HG02981 (cell line): Measurements from ENCODE around the gene TMPRSS6.

ENCODE experiments used
- ATAC-seq: cut with Tn5 transposase; IDR thresholded peaks from one replicate; pipeline ENCODE4 v1.9.1; 2021; ENCODE audit warnings: mild to moderate bottlenecking, moderate library complexity; ENCODE audit not compliant: unreplicated experiment

TMPRSS6 gene

DNA sequence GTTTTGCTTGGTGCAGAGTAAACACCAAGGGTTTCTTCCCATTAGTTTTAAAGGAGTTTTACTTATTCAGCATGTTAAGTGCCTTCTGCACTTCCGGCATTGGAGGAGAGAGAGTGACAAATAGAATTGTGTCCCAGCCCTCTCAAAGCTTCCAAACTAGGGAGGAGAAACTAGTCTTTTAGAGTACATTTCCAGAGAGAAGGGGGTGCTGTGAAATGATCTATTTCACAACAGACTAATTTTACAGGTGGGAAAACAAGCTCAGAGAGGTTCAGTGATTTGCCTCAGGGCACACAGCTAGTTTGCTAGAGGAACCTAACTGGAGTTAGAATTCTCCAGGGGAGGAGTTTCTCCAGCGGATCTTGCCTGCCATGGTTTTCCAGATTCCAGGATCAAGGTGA, 77.4 kb downstream of the TMPRSS6 start:
- ATAC-seq = no peak

DNA sequence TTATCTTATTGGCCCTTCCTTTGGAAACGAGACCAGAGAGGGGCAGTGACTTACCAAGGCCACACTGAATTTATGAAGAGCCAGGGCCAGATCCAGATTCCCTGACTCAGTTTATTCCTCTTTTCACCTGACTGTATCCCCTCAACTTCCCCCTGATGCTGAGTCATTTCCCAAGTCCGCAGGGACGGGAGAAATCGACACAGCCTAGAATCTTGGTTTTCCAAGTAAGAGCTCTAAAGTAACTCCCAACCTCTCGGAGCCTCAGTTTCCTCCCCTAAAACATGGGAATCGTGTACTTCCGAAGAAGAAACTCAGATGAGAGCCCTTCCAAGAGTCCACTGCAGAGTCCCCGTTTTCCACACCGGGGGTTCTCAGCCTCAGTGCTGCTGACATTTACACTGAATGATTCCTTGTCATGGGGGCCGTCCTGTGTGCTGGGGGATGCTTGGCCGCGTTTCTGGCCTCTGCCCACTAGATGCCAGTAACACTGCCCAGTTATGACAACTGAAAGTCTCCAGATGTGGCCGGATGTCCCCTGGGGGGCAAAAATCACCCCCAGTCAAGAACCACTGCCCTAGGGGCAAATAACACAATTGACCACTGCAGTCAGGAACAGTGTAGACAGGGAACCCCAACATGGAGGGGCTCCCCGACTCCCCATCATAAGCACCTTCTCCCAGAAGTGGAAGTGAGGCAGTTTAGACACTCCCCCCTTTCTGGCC, 78.8 kb downstream of the TMPRSS6 start:
- ATAC-seq = no peak

DNA sequence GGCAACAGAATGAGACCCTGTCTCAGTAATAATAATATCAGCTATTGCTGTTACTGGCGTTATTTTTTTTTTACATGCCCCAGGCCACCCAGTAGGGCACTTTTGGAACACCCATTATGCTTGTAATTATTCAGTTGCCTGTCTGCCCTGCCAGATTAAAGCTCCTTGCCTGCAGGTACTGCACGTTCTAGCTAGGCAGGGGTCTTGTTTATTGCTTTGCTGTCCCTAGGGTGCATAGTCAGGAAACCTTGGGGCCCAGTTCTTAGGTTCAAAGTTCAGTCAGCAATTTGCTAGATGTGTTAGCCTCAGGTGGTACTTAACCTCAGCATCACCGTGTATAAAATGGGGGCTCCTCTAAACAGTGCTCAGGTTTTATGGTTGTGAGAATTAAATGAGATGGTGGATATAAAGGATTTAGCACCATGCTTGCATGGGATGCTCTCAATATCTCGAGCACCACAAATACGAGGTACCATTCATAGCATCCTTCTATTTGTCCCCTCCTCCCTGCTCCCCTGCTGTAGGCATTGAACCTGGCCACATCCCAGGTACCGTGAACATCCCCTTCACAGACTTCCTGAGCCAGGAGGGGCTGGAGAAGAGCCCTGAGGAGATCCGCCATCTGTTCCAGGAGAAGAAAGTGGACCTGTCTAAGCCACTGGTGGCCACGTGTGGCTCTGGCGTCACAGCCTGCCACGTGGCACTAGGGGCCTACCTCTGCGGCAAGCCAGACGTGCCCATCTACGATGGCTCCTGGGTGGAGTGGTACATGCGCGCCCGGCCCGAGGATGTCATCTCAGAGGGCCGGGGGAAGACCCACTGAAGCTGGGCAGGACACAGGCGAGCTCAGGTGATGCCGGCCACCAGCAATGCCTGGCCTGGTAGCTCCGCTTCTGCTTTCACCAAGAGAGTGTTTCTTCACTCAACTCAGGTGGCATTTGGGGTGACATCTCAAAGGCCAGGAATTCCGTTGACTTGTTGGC, 80.5 kb downstream of the TMPRSS6 start:
- no peak for ATAC-seq

DNA sequence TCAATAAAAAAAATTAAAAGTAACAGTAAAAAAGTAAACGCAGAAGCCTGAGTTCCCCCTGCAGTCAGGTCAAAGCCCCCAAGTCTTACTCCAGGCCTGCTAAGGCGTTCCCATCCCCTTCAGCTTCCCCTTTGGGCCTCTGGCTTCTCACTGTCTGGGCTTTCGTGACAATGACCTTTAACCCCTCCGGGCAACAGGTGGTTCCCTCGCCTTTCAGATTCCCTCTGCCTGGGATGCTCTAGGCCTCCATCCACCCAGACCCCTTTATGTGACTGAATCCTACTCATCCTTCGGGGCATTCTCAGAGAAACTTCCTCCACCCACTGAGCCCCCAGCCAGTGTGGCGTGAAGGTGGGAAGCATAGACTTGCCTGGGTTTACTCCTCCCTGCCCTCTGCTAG, 82.0 kb downstream of the TMPRSS6 start:
- ATAC-seq = no peak

DNA sequence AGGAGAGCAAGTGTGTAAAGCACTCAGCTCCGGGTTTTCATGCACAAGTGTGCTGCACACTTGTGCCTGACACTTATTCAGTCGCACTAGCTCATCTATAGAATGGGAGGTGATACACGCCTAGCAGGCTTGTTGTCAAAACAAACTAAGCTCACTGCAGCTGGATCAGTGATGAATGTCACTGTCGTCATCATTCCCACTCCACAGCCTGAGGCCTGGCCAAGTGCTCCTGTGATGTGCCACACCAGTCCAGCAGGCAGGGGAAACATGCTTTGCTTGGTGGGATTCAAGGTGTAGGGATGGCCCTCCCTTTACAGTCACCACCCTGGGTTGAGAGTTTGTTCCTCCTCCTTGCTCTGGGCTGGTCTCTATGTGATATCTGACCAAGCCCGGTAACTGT, 83.2 kb downstream of the TMPRSS6 start:
- no peak for ATAC-seq

DNA sequence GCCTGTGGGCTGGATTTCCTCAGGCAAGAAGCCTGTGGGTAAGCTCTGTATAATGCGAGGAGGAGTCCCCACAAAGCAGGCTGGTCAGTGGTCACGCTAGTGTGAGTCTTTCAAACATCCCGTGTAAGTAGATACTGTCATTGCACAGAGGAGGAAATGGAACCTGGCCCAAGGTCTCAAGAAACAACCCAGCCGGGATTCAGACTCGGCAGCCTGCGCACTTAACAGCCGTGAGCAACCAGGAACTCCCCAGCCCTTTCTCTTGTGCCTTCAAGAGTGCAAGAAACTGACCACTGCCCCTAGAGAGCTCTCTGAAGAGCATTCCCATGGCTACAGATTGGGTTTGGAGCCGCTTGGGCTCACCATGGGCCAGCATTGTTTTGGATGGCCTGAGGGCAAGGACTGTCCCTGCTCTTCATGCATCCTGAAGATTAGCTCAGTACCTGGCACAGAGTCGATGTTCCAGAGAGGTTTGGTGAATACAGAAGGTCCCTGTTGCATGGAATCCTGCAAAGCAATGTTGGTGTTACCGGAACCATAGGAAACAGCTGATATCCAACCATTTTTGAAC, 83.9 kb downstream of the TMPRSS6 start:
- no peak for ATAC-seq

DNA sequence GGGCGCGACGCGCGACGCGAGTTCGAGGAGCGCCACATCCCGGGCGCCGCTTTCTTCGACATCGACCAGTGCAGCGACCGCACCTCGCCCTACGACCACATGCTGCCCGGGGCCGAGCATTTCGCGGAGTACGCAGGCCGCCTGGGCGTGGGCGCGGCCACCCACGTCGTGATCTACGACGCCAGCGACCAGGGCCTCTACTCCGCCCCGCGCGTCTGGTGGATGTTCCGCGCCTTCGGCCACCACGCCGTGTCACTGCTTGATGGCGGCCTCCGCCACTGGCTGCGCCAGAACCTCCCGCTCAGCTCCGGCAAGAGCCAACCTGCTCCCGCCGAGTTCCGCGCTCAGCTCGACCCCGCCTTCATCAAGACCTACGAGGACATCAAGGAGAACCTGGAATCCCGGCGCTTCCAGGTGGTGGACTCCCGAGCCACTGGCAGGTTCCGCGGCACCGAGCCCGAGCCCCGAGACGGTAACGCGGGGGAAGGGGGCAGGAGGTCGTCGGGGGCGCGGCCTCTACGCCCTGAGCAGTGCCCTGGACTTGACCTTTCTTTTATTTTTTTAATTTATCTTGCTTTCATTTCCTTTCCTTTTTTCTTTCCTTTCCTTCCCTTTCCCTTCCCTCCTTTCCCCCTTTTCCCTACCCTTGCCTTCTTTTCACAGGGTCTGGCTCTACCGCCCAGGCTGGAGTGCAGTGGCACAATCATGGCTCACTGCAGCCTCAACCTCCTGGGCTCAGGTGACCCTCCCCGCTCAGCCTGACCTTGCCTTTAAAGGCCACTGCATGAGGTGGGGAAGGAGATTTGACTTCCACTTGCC, 85.0 kb downstream of the TMPRSS6 start:
- ATAC-seq = no peak

DNA sequence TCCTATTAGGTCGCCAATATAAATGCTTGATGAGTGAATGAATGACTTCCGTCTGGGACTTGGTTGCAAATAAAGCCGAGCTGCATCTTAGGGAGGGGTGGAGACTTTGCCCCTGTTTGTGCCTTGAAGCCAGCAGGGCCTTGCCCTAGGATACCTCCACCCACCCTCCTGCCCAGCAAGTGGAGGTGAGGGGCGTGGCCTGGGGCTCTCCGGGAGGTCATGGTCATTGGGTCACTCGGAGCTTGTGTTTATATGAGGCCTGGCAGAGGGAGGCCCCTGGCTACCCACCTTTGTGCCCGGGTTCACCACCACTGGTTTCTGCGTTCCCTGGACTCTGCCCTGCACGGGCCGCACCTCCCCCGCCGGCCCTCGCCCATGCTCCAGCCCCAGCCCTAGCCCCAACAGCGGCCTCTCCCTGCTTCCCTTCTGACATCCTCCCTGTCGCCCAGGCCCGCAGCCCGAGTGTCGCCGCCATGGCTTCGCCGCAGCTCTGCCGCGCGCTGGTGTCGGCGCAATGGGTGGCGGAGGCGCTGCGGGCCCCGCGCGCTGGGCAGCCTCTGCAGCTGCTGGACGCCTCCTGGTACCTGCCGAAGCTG, 85.7 kb downstream of the TMPRSS6 start:
- ATAC-seq = no peak

DNA sequence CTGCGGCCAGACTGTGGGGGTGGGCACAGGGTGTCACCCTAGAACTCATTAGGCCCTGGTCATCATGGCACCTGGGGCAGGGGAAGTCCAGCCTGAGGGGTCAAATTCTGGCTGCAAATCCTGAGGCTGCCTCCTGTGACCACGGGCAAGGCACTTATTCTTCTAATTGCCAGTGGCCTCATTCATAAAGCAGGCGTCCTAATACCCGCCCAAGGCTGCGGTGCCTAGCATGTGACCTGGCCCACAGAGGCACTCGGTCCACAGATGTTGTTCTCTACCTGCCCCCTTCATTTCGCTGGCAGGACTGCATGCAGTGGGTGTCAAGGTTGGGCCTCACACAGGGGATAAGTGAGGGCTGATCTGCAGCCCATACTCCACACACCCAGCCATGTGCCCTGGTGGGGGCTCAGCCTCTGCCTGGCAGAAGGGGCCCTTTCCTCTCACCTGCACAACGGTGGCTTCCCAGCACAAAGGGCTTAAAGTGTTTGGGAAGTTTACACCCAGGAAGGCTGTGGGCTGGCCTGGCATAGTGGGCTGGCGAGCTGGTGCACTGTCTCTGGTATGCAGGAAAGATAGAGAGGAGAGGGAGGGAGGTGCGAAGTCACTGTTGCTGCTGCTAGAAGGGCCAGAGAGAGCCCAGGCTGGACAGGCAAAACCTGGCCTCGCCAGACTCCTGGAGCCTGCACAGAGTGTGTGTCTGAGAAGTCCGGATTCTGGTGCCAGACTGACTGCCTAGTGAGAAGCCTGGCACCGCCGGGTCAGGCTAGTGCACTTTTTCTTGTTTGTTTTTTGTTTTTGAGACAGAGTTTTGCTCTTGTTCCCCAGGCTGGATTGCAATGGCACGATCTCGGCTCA, 86.8 kb downstream of the TMPRSS6 start:
- no peak for ATAC-seq

DNA sequence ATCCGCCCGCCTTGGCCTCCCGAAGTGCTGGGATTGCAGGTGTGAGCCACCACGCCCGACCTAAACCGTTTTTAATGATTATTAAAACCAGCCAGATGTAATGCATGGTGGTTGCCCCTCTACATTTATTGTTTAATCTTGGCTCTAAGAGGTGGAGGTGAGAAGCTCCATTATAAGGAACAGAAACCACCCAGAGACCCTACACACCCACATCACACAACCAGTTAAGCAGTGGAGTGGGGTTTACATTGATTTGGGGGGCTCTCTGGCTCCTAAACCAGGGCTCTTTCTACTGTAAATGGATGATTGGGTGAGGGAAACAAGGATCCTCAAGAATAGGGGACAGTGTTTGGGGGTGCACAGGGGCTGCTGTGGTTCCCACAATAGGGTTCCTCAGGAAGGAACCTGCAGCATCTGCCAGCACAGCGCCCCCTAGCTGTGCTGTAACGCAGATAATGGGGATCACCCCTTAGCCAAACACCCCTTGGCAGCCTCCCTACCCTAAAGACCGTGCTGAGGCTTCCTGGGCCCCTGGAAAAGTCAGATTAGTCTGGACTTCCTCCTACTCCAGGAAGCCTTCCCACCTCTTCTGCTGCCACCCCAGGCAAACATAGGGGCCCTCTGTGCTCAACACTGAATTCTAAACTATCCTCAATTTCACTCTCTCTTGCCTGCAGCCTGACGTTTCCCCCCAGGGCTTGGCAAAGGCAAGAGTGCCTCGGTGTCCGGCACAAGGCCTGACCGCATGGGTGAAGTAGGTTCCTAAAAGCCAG, 87.6 kb downstream of the TMPRSS6 start:
- ATAC-seq = no peak

DNA sequence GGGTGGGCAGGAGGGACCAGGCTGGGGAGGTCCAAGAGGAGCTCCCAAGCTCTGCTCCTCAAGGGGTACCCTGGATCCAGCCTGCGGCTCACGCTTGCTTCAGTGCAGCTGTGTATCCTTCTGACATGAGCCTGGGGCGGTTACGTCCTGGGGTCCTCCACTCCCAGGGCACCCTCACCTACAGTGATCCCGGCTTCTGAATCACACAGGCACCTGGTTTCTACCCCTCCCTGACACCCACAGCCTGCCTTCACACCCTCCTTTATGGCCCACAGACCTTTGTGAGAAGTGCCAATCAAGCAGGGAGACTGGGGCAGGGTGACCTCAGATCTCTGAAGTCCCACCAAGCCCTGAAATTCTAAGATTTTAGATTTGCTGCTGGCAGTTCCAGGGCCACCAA, 88.5 kb downstream of the TMPRSS6 start:
- no peak for ATAC-seq

DNA sequence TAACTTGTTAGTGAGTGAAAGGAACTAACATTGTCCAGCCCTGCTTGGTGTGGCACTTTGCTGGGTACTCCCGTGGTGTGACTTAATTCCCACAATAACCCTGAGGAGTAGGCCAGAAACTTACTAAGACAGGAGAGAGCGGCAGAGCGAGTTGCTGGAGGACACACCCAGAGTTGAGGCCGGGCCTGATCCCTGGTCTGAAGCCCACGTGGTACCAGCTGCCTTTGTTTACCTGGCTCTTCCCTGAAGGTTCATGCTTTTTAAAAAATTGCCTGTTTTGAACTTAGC, 89.4 kb downstream of the TMPRSS6 start:
- ATAC-seq = no peak

DNA sequence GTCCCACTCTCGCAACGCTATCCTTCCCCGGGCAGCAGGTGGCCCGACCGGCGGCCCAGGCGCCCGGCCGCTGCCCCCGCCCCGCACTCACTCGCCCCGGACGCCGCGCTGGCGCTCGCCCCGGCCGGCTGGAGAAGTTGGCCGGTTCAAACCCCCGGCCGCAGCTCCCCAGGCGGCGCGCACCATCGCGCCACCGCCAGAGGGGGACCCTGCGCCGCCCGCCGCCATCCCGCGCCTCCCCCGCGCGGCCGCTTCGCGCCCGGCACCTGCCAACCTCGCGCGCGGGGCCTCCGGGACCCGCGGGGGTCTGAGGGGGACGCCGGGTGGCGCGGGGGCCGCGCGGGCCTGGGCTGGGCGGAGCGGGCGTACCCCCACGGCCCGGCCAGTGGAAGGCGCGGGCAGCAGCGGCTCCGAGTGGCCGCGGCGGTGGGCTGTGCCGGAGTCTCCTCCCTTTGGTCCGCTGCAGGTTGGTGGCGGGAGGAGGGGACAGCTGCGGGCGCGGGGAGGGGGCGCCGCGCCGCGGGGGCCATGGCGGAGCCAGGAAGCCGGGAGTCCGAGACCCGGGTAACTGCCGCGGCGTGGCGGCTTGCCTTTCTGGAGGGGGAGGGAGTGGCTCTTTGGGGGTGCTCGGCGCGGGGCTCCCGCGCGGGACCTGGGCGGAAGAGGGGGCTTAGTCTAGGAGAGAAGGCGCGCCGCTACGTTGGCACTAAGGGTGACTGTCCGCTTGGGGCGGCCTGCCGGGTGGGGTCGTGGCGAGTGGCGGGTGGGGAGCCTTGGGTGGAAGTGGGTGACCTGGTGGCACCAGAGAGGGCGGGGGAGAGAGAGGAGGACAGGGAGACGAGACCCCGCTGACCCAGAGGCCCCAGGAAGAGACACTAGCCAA, 90.0 kb downstream of the TMPRSS6 start, which contains the start of the genes MPST and TST:
Gene MPST, plus strand, starts transcription at position 434 of the 883 bp plus-strand sequence. Its CDS starts 95 bp downstream, at position 529.
Gene TST, minus strand, starts transcription at position 139 of the 883 bp plus-strand sequence. CDS start 715 bp downstream, outside the sequence.
- peak; percentile 73 for ATAC-seq

DNA sequence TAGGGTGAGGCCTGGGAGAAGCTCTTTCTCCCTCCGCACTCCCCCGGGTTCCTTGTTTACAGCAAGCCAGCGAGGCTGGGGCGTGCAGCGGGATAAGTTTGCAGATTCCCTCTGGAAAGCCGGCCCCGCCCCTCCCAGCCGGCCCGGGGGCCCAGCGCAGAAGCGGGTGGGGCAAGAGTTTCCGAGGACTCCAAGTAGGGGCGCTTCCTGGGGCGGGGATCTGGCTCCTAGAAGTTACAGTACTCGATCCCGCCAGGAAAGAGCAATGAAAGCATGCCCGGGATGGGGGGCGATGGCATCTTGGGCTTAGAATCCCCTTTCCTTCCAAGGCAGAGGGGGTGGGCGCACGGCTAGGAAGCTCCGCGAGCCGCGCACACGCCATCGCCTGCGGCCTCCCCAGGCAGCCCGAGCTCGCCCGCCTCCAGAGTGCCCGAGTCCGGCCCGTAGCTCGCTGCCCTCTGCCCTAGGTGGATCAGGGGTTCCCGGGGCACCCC, 90.7 kb downstream of the TMPRSS6 start:
- peak; percentile 24 for ATAC-seq

DNA sequence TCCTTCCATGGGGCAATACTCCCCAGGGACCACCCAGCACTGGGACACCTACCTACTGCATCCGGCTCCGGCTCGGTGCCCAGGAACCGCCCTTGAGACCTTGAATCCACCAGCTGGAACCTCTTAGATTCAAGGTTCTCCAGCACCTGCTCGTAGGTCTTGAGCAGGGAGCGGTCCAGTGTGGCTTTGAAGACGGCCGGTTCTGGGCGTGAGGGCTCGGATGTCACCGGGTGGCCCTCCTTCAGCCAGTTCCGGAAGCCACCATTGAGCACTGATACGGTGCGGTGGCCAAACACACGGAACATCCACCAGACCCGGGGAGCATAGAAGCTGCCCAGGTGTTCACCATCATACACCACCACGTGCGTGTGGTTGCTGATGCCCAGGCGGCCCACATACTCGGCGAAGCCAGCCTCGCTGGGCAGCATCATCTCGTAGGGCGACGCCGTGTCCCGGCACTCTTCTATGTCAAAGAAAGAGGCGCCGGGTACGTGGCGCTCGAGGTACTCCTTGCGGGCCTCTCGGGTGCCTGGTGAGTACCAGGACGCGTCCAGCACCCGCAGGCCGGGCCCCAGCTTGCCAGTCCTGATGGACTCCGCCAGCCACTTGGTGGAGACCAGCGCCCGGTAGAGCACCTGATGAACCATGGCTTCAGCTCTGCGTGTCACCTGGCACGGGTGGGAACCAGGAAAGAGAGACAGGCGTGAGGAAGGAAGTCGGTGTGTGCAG, 91.3 kb downstream of the TMPRSS6 start:
- ATAC-seq = no peak

DNA sequence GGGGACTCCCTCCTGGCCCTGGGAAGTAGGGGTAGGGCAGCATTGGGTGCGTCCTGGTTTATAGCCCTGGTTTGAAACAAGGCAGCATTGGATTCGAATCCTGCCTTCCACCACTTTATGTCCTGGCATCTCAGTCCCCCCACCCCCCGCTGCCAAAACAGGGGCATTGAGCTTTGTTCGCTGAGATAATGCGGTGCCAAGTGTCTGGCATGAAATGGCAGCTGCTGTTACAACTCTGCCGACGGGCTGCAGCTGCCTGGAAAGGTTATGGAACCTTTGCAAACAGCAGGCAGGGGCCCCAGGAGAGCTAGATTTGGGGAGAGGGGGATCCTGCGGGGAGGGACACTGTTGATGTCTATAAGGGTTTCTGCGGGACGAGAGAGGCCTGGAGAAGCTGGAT, 92.2 kb downstream of the TMPRSS6 start:
- ATAC-seq = no peak
